ENCODE results near the gene FIBIN. TPM values are rescaled to one million over a fixed set of nuclear protein-coding genes. Genes with fewer than 3 reads are reported as not detected.

The FIBIN gene
- total RNA-seq, 1 experiment from 2014 or later: not detected

DNA sequence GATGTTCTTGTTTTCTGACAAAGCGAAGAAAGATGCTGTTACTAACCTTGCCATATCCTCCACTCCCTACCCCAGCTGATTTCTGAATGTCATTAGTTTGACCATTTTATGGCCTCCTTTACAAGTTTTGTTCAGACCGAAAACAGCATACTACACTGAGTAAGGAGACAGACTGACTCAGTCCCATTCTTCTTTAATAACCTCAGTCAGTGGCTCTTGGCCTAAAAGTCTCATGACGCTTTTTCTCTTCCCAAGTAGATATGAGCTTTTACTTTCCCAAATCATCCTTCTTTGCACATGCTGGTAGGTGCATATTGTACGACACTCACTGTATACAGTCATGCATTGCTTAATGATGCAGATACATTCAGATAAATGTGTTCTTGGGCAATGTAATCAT, 8.0 kb upstream of the FIBIN start (continued):
- no peak for TF ChIP-seq ZBTB33 (IDR thresholded peaks at IDR 0.05; ENCODE audit: extremely low read depth, insufficient replicate concordance, low read length)
- TF ChIP-seq EZH2 (IDR thresholded peaks at IDR 0.05): no peak
- no peak for TF ChIP-seq ZFX (IDR thresholded peaks at IDR 0.05)

DNA sequence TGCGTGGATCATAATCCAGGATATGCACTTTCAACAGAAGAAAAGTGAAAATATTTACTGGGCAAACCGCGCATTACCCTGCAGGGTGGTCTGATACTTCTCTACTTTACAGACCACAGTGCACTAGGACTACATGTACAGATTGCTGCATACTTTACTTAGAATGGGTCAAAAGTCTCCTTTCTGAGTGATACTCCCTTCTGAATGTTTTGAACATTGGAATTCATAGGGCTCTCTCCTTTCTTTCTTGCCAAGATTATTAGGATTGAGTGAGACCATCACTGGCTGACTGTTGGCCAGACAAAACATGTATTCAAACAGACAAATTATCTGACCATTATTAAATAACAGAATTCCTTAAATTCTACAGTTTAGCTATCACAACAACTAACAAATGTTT, 6.6 kb upstream of the FIBIN start:
- intact Hi-C loops (cut with micrococcal nuclease): no loop called here

GRCh38 chr11:26987731-26988130, 6.2 kb upstream of the FIBIN start:
- Histone ChIP-seq H3K36me3 (ENCODE audit: control insufficient read depth in 1 of 2, insufficient read depth in 2 of 2, low read length in 2 of 2) (no peaks in the 10 kb centered on the region), H3K9ac (ENCODE audit: low read length) (no peak overlapping the region), H2AFZ (ENCODE audit: low read depth, low read length, poor library complexity, severe bottlenecking) (no peak overlapping the region), H3K4me2 (ENCODE audit: low read length) (no peak overlapping the region), H3K9me3 (ENCODE audit: control insufficient read depth in 1 of 2, insufficient read depth in 1 of 2, low read depth in 1 of 2, low read length in 2 of 2) (no peaks in the 10 kb centered on the region), H4K20me1 (ENCODE audit: insufficient read depth) (no peaks in the 10 kb centered on the region), H3K79me2 (ENCODE audit: insufficient read depth, low read length) (no peaks in the 10 kb centered on the region), H3K9me2 (ENCODE audit: insufficient read depth) (no peaks in the 10 kb centered on the region), H3K4me1 (ENCODE audit: control insufficient read depth in 1 of 2, insufficient read depth in 2 of 2, low read length in 2 of 2) (no peaks in the 10 kb centered on the region), H3K27me3 (ENCODE audit: insufficient read depth, low read length) (no peaks in the 10 kb centered on the region), H3K27ac (ENCODE audit: low read depth, low read length) (no peak overlapping the region), H3K4me3 (replicated peaks in 1 of 2; ENCODE audit: low read depth in 1 of 2, low read length in 2 of 2) (no peak overlapping the region)
- TF ChIP-seq, protein P1, sequence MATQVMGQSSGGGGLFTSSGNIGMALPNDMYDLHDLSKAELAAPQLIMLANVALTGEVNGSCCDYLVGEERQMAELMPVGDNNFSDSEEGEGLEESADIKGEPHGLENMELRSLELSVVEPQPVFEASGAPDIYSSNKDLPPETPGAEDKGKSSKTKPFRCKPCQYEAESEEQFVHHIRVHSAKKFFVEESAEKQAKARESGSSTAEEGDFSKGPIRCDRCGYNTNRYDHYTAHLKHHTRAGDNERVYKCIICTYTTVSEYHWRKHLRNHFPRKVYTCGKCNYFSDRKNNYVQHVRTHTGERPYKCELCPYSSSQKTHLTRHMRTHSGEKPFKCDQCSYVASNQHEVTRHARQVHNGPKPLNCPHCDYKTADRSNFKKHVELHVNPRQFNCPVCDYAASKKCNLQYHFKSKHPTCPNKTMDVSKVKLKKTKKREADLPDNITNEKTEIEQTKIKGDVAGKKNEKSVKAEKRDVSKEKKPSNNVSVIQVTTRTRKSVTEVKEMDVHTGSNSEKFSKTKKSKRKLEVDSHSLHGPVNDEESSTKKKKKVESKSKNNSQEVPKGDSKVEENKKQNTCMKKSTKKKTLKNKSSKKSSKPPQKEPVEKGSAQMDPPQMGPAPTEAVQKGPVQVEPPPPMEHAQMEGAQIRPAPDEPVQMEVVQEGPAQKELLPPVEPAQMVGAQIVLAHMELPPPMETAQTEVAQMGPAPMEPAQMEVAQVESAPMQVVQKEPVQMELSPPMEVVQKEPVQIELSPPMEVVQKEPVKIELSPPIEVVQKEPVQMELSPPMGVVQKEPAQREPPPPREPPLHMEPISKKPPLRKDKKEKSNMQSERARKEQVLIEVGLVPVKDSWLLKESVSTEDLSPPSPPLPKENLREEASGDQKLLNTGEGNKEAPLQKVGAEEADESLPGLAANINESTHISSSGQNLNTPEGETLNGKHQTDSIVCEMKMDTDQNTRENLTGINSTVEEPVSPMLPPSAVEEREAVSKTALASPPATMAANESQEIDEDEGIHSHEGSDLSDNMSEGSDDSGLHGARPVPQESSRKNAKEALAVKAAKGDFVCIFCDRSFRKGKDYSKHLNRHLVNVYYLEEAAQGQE (IDR thresholded peaks at IDR 0.05; ENCODE audit: low read depth): no peak
- TF ChIP-seq SRF (IDR thresholded peaks at IDR 0.05; ENCODE audit: low read depth) (no peak), POLR2AphosphoS5 (IDR thresholded peaks at IDR 0.05; ENCODE audit: low read depth, low read length) (no peak), RAD21 (IDR thresholded peaks at IDR 0.05; ENCODE audit: low read depth) (no peak), FOSL1 (IDR thresholded peaks at IDR 0.05; ENCODE audit: low read depth) (no peak), MAX (IDR thresholded peaks at IDR 0.05) (no peak), CEBPB (IDR thresholded peaks at IDR 0.05; ENCODE audit: low read depth) (no peak), ZBTB33 (IDR thresholded peaks at IDR 0.05; ENCODE audit: extremely low read depth, insufficient replicate concordance, low read length) (no peak), ZFX (IDR thresholded peaks at IDR 0.05) (no peak)
- ChIA-PET RAD21 (ENCODE audit: low non-redundant PET in 1 of 2, low total read pairs in 2 of 2, uncharacterized antibody in 2 of 2, unreplicated experiment in 2 of 2) (no interaction called here), POLR2A (no interaction called here), CTCF (no interaction called here)
- BruUV-seq (replicated peaks): no TSS peak
- intact Hi-C loops (cut with micrococcal nuclease): no loop called here
- ATAC-seq (no peak), DNase-seq (ENCODE audit: low read depth, low spot score) (no peak)

More for the DNA sequence above, 6.6 kb upstream of the FIBIN start:
- CTCF ChIA-PET: no interaction called here
- RAD21 ChIA-PET (ENCODE audit: low non-redundant PET in 1 of 2, low total read pairs in 2 of 2, uncharacterized antibody in 2 of 2, unreplicated experiment in 2 of 2): no interaction called here
- no peaks in the 10 kb centered on the region for H3K4me1 ChIP-seq (ENCODE audit: control insufficient read depth in 1 of 2, insufficient read depth in 2 of 2, low read length in 2 of 2)
- H4K20me1 ChIP-seq (ENCODE audit: insufficient read depth): no peaks in the 10 kb centered on the region
- H3K79me2 ChIP-seq (ENCODE audit: insufficient read depth, low read length): no peaks in the 10 kb centered on the region
- POLR2A ChIA-PET: no interaction called here
- H3K9ac ChIP-seq (ENCODE audit: low read length): no peak overlapping the region
- no peak for TF ChIP-seq SP1 (IDR thresholded peaks at IDR 0.05; ENCODE audit: low read depth)
- TF ChIP-seq FOSL1 (IDR thresholded peaks at IDR 0.05; ENCODE audit: low read depth): no peak
- no peak for TF ChIP-seq JUND (IDR thresholded peaks at IDR 0.05)
- no peak for TF ChIP-seq POLR2A (IDR thresholded peaks at IDR 0.05; ENCODE audit: borderline replicate concordance, extremely low read depth, insufficient read depth, insufficient read length)
- no peak overlapping the region for H3K27ac ChIP-seq (ENCODE audit: low read depth, low read length)
- H3K36me3 ChIP-seq (ENCODE audit: control insufficient read depth in 1 of 2, insufficient read depth in 2 of 2, low read length in 2 of 2): no peaks in the 10 kb centered on the region
- DNase-seq (ENCODE audit: low read depth, low spot score) (no peak), ATAC-seq (no peak)
- H3K9me2 ChIP-seq (ENCODE audit: insufficient read depth): no peaks in the 10 kb centered on the region
- H3K27me3 ChIP-seq (ENCODE audit: insufficient read depth, low read length): no peaks in the 10 kb centered on the region
- no peak overlapping the region for H3K4me3 ChIP-seq (replicated peaks in 1 of 2; ENCODE audit: low read depth in 1 of 2, low read length in 2 of 2)
- no TSS peak for BruUV-seq (replicated peaks)
- H2AFZ ChIP-seq (ENCODE audit: low read depth, low read length, poor library complexity, severe bottlenecking): no peak overlapping the region
- no peak overlapping the region for H3K4me2 ChIP-seq (ENCODE audit: low read length)
- H3K9me3 ChIP-seq (ENCODE audit: control insufficient read depth in 1 of 2, insufficient read depth in 1 of 2, low read depth in 1 of 2, low read length in 2 of 2): no peaks in the 10 kb centered on the region
